Brain microvascular endothelial cell (primary cell): ENCODE data around the gene PNPLA7.

Source experiments
- DNase-seq: peaks from one replicate; pipeline ENCODE4 v3.0.0-alpha.2; 2020
- H3K27ac ChIP-seq: fragments of 250-450 bp; sonication (Bioruptor Pico); 2 replicates; pipeline ENCODE4 v1.5.1; 2020; ENCODE audit warnings: mild to moderate bottlenecking, moderate library complexity
- H3K27me3 ChIP-seq: fragments of 250-450 bp; sonication (Bioruptor Pico); replicated peaks from 2 replicates; pipeline ENCODE4 v1.5.1; 2020; ENCODE audit warnings: mild to moderate bottlenecking
- H3K36me3 ChIP-seq: fragments of 250-450 bp; sonication (Bioruptor Pico); replicated peaks from 2 replicates; pipeline ENCODE4 v1.5.1; 2020; ENCODE audit warnings: mild to moderate bottlenecking
- H3K4me3 ChIP-seq: 2 replicates; pipeline ENCODE4 v1.5.1; 2011; ENCODE audit warnings: low read depth, mild to moderate bottlenecking, control low read depth, low read length, moderate library complexity
- in situ Hi-C: cut with HindIII; loops from 2 replicates; pipeline ENCODE4 v1.10.0; 2017; ENCODE audit warnings: low sequenced_read_pairs, low pct_ligation_motif_present
- TF ChIP-seq, protein P1 (sequence below): IDR thresholded peaks from 2 replicates; pipeline ENCODE4 v1.5.1; 2011; ENCODE audit warnings: low read depth, mild to moderate bottlenecking, moderate library complexity, low read length, control low read depth, inconsistent platforms; ENCODE audit errors: missing control alignments

Gene PNPLA7

DNA sequence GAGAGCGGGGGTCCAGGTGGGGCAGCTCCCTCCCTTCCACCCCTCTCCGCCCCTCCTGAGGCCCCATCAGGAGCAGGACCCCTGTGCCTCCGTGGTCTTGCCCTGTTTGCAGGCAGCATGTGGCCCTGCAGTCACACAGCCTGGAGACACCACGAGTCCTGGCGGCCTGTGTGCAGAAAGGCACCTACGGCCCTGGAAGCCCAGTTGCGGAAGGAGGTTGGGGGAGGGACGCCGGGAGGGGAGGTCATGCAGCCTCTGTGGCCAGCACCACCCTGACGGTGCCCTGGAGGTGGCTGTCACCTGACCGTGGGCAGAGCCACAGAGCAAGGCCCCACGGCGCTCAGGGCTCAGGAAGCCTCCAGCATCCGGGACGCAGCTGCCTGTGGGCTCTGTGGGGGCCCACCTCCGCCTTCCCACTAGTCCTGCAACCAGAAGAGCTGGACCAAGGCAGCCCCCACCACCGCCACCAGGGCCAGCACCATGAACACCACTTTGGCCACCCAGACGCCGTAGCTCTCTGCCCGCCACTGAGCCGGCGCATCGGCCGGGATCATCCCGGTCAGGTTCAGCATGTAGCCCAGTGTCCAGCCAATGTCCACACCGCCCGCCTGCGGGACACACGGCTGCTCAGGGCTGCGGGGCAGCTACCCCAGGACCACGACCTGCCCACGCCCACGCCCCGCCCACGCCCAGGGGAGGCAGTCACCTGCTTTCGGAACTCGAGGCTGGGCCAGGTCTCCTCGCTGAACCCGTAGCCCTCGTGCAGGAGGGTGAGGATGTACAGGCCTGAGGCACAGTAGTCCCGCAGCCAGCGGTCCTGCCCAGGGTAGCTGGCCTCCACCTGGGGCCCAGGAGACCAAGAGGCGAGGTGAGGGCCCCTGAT lies 115.5 kb downstream of the PNPLA7 start:
- no peaks in the 10 kb centered on the region for H3K27me3 ChIP-seq

DNA sequence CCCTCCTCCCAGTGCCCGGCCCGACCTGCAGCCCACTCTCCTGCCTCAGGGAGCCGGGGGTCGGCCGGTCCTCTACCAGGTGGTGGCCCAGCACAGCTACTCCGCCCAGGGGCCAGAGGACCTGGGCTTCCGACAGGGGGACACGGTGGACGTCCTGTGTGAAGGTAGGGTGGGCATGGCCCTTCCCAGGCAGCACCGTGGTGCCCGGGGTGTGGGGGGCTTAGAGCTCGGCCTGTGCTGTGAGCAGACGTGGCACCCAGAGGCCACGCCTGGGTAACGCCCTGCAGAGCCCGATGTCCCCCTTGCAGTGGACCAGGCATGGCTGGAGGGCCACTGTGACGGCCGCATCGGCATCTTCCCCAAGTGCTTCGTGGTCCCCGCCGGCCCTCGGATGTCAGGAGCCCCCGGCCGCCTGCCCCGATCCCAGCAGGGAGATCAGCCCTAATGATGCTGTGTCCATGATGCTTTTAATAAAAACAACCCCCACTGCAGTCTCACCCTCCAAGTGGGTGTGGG lies 116.2 kb downstream of the PNPLA7 start:
- no peak overlapping the region for H3K4me3 ChIP-seq
- no peaks in the 10 kb centered on the region for H3K36me3 ChIP-seq
- in situ Hi-C loops = no loop called here
- H3K27ac ChIP-seq = no peak overlapping the region
- no peak for DNase-seq
- no peaks in the 10 kb centered on the region for H3K27me3 ChIP-seq
- TF ChIP-seq, protein P1, sequence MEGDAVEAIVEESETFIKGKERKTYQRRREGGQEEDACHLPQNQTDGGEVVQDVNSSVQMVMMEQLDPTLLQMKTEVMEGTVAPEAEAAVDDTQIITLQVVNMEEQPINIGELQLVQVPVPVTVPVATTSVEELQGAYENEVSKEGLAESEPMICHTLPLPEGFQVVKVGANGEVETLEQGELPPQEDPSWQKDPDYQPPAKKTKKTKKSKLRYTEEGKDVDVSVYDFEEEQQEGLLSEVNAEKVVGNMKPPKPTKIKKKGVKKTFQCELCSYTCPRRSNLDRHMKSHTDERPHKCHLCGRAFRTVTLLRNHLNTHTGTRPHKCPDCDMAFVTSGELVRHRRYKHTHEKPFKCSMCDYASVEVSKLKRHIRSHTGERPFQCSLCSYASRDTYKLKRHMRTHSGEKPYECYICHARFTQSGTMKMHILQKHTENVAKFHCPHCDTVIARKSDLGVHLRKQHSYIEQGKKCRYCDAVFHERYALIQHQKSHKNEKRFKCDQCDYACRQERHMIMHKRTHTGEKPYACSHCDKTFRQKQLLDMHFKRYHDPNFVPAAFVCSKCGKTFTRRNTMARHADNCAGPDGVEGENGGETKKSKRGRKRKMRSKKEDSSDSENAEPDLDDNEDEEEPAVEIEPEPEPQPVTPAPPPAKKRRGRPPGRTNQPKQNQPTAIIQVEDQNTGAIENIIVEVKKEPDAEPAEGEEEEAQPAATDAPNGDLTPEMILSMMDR = no peak

More for the DNA sequence above, 115.5 kb downstream of the PNPLA7 start:
- in situ Hi-C loops = no loop called here
- no peak overlapping the region for H3K27ac ChIP-seq
- no peaks in the 10 kb centered on the region for H3K36me3 ChIP-seq
- no peak for DNase-seq
- no peak overlapping the region for H3K4me3 ChIP-seq
- TF ChIP-seq, protein P1 = no peak

DNA sequence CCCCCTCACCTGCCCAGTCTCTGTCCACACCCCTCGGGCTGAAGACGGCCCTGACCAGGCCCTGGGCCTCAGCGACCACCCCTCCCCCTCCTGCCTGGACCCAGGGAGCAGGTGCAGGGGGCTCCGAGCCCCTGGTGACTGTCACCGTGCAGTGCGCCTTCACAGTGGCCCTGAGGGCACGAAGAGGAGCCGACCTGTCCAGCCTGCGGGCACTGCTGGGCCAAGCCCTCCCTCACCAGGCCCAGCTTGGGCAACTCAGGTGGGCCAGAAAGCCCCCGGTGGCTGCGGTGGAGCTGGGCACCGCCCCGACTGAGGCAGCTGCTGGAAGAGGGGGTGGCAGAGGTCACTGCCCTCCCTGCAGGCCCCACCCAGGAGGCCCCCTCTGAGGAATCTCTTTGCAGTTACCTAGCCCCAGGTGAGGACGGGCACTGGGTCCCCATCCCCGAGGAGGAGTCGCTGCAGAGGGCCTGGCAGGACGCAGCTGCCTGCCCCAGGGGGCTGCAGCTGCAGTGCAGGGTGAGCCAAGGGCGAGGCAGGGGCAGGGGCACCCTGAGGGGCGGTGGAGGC lies 116.8 kb downstream of the PNPLA7 start:
- in situ Hi-C loops = no loop called here
- Histone ChIP-seq H3K27ac (no peak overlapping the region), H3K36me3 (no peaks in the 10 kb centered on the region), H3K4me3 (no peak overlapping the region), H3K27me3 (no peaks in the 10 kb centered on the region)
- no peak for DNase-seq
- TF ChIP-seq, protein P1 = no peak

DNA sequence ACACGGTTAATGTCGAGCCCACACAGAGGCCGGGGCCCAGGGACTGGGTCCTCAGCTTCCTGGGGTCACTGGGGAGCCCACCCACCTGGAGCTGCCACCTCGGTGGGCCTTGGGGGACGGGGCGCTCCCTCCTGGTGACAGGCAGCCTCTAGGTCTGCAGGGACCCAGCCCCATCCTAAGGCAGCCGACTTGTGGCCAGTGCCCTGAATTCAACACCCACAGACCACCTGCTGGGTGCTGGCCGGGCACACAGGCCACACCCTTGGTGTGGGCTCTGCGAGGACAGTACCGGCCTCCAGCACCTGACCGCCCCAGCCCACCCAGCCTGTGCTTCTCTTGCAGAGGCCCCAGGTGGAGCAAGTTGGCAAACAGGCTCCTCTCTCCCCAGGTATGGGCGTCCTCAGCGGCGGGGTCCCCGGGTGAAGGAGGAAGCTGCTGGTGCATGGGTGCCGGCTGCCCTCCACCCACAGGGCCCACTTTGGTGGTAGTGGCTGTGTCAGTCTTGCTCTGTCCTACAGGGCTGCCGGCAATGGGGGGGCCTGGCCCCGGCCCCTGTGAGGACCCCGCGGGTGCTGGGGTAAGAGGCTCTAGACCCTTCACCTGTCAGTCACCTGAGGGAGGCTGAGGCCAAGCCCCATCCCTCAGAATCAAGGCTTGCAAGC lies 117.4 kb downstream of the PNPLA7 start:
- in situ Hi-C loops = no loop called here
- DNase-seq = no peak
- H3K27me3 ChIP-seq = no peaks in the 10 kb centered on the region
- no peaks in the 10 kb centered on the region for H3K36me3 ChIP-seq
- TF ChIP-seq, protein P1 = no peak
- no peak overlapping the region for H3K4me3 ChIP-seq
- no peak overlapping the region for H3K27ac ChIP-seq

DNA sequence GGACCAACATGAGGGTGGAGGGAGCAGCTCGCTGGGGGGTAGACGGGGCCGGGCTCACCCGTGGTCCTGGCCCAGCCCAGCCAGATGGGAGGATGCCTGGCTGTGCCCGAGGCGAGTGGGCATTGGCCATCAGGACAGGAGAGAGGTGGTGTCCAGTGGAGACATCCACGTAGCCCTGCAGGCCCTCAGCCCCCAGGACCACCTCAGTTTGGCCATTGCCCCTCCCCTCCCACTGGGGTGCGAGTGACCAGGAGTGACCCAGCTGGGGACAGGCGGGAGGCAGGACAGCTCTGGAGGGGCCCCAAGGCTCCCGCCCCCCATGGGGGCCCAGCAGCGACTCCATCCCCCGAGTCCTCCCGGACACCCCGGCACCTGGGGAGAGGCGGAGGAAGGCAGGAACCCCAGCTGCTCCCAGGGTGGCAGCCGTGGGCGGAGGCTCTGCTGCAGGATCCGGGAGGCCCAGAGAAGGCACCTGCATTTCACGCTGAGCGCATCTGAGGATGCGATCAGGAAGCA lies 118.7 kb downstream of the PNPLA7 start:
- no peaks in the 10 kb centered on the region for H3K36me3 ChIP-seq
- in situ Hi-C loops = no loop called here
- no peaks in the 10 kb centered on the region for H3K27me3 ChIP-seq
- TF ChIP-seq, protein P1 = no peak
- H3K27ac ChIP-seq = no peak overlapping the region
- no peak overlapping the region for H3K4me3 ChIP-seq
- no peak for DNase-seq
